Endodermal cell (in vitro differentiated cells): ENCODE measurements around the gene AP4B1. TPM values are rescaled to one million over a fixed set of nuclear protein-coding genes. Genes with fewer than 3 reads are reported as not detected.

Experiments used
- DNase-seq: peaks from one replicate; pipeline ENCODE4 v3.0.0-alpha.2; 2017
- H3K27ac ChIP-seq: 2 replicates; pipeline ENCODE4 v1.5.1; 2013; ENCODE audit warnings: mild to moderate bottlenecking, low read depth, low read length, moderate library complexity
- H3K27me3 ChIP-seq: 2 replicates; pipeline ENCODE4 v1.6.1; 2013; ENCODE audit warnings: mild to moderate bottlenecking, low read length, moderate library complexity; ENCODE audit not compliant: insufficient read depth, control insufficient read depth, poor library complexity, severe bottlenecking
- H3K36me3 ChIP-seq: 2 replicates; pipeline ENCODE4 v1.7.0; 2013; ENCODE audit warnings: mild to moderate bottlenecking, low read length, moderate library complexity; ENCODE audit not compliant: control insufficient read depth, insufficient read depth
- H3K4me1 ChIP-seq: one replicate; pipeline ENCODE4 v1.7.0; 2013; ENCODE audit warnings: low read length; ENCODE audit not compliant: control insufficient read depth, insufficient read depth
- H3K4me3 ChIP-seq: 2 replicates; pipeline ENCODE4 v1.5.1; 2013; ENCODE audit warnings: mild to moderate bottlenecking, low read length, moderate library complexity
- H3K9ac ChIP-seq: 2 replicates; pipeline ENCODE4 v1.6.1; 2013; ENCODE audit warnings: mild to moderate bottlenecking, low read length, moderate library complexity; ENCODE audit not compliant: poor library complexity, severe bottlenecking; ENCODE audit errors: extremely low read depth
- H3K9me3 ChIP-seq: 2 replicates; pipeline ENCODE4 v1.6.1; 2013; ENCODE audit warnings: mild to moderate bottlenecking, low read length, moderate library complexity; ENCODE audit not compliant: control insufficient read depth
- H3K27ac Mint-ChIP-seq: 2 replicates; pipeline ENCODE4 v1.8.0; 2020; ENCODE audit warnings: mixed read lengths
- H3K27me3 Mint-ChIP-seq: 2 replicates; pipeline ENCODE4 v1.8.0; 2021; ENCODE audit warnings: mild to moderate bottlenecking, mixed read lengths; ENCODE audit not compliant: insufficient read depth
- H3K36me3 Mint-ChIP-seq: 2 replicates; pipeline ENCODE4 v1.8.0; 2020; ENCODE audit warnings: low read depth, mixed read lengths
- H3K4me1 Mint-ChIP-seq: 2 replicates; pipeline ENCODE4 v1.8.0; 2020; ENCODE audit warnings: mixed read lengths
- H3K4me3 Mint-ChIP-seq: 2 replicates; pipeline ENCODE4 v1.8.0; 2020; ENCODE audit warnings: mild to moderate bottlenecking, moderate library complexity, mixed read lengths
- H3K9me3 Mint-ChIP-seq: 2 replicates; pipeline ENCODE4 v1.8.0; 2020; ENCODE audit warnings: mild to moderate bottlenecking, mixed read lengths
- WGBS, 2 experiments: methylation state at CpG; one replicate each; pipeline versions ENCODE4 v1.1.5 to v1.1.7; 2013; ENCODE audit warnings: missing lambda C conversion rate in 2 of 2, mixed read lengths in 1 of 2; ENCODE audit not compliant: insufficient coverage in 1 of 2, insufficient read length in 1 of 2; 5-methylcytosine and 5-hydroxymethylcytosine counted together
- total RNA-seq, 2 donors: library from RNA; stranded (reverse); fragmentation: NEBNext Ultra II Directional in 1 of 2; extraction: Animal tissue kit (Norgen Biotek cat#: 25700) in 1 of 2; gene quantifications; 2 replicates in 1 of 2; 3 replicates in 1 of 2; pipeline ENCODE4 v1.2.1, GENCODE V29; 2021
- TF ChIP-seq, protein P1 (sequence below): fragments of 200-600 bp; sonication (generic); conservative IDR thresholded peaks from 2 replicates; pipeline ENCODE4 v1.5.0; 2021; ENCODE audit warnings: antibody characterized with exemption, mild to moderate bottlenecking

The AP4B1 gene
- total RNA-seq, 2 donors from 2014 or later, result 9.6 to 14.7 TPM

DNA sequence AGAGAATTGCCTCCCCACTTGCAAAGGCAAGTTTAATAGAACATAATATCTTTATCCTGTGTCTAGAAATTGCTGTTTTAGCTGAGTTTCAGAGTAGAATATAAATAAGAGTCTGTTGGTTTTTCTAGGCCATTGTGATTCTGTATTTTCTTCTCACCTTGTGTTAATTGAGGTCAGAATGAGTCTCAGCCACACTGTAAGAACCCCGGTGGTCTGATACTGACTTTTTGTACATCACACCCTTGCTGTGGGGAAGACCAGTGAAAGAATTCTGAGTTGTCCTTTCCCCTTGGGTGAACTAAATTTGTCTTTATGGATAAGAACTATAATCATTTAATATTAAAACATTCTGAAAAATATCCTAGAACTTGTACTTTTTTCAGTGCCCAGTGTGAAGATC is 31.4 kb upstream of the AP4B1 start:
- peaks cover 7% of the 10 kb centered on the region for H3K4me1 ChIP-seq
- H3K9ac ChIP-seq, result no peak overlapping the region
- peaks cover 3% of the 10 kb centered on the region for H3K9me3 ChIP-seq
- Mint-ChIP-seq H3K36me3 (peaks cover 9% of the 10 kb centered on the region), H3K9me3 (peaks cover 2% of the 10 kb centered on the region), H3K27ac (no peak overlapping the region), H3K27me3 (no peaks in the 10 kb centered on the region), H3K4me1 (peaks cover 60% of the 10 kb centered on the region), H3K4me3 (no peak overlapping the region)
- no peak overlapping the region for H3K27ac ChIP-seq
- H3K4me3 ChIP-seq, result no peak overlapping the region
- WGBS, 2 experiments, result 90% methylated on average over 1 of the region's 1 CpG; no CpG with 5 or more reads in 1 of the 2 experiments
- no peak for DNase-seq
- peaks cover 7% of the 10 kb centered on the region for H3K36me3 ChIP-seq
- TF ChIP-seq, protein P1, sequence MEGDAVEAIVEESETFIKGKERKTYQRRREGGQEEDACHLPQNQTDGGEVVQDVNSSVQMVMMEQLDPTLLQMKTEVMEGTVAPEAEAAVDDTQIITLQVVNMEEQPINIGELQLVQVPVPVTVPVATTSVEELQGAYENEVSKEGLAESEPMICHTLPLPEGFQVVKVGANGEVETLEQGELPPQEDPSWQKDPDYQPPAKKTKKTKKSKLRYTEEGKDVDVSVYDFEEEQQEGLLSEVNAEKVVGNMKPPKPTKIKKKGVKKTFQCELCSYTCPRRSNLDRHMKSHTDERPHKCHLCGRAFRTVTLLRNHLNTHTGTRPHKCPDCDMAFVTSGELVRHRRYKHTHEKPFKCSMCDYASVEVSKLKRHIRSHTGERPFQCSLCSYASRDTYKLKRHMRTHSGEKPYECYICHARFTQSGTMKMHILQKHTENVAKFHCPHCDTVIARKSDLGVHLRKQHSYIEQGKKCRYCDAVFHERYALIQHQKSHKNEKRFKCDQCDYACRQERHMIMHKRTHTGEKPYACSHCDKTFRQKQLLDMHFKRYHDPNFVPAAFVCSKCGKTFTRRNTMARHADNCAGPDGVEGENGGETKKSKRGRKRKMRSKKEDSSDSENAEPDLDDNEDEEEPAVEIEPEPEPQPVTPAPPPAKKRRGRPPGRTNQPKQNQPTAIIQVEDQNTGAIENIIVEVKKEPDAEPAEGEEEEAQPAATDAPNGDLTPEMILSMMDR, result no peak
- no peaks in the 10 kb centered on the region for H3K27me3 ChIP-seq

DNA sequence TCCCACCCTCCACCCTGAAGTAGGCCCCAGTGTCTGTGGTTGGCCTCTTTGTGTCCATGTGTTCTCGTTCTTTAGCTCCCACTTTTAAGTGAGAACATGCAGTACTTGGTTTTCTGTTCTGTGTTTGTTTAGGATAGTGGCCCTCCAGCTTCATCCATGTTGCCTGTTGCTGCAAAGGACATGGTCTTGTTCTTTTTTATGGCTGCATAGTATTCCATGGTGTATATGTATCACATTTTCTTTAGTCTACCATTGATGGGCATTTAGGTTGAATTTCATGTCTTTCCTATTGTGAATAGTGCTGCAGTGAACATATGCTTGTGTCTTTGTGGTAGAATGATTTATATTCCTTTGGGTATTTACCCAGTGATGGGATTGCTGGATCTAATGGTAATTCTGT is 30.6 kb upstream of the AP4B1 start:
- WGBS, 2 experiments, result 80 to 100% methylated on average over 1 of the region's 1 CpG
- Mint-ChIP-seq H3K27ac (no peak overlapping the region), H3K4me1 (peaks cover 58% of the 10 kb centered on the region), H3K9me3 (peaks cover 2% of the 10 kb centered on the region), H3K27me3 (no peaks in the 10 kb centered on the region), H3K4me3 (no peak overlapping the region), H3K36me3 (peaks cover 4% of the 10 kb centered on the region)
- Histone ChIP-seq H3K4me3 (no peak overlapping the region), H3K27me3 (no peaks in the 10 kb centered on the region), H3K4me1 (peaks cover 3% of the 10 kb centered on the region), H3K9ac (no peak overlapping the region), H3K36me3 (no peaks in the 10 kb centered on the region), H3K27ac (no peak overlapping the region), H3K9me3 (peaks cover 3% of the 10 kb centered on the region)
- DNase-seq, result no peak
- TF ChIP-seq, protein P1, result no peak

DNA sequence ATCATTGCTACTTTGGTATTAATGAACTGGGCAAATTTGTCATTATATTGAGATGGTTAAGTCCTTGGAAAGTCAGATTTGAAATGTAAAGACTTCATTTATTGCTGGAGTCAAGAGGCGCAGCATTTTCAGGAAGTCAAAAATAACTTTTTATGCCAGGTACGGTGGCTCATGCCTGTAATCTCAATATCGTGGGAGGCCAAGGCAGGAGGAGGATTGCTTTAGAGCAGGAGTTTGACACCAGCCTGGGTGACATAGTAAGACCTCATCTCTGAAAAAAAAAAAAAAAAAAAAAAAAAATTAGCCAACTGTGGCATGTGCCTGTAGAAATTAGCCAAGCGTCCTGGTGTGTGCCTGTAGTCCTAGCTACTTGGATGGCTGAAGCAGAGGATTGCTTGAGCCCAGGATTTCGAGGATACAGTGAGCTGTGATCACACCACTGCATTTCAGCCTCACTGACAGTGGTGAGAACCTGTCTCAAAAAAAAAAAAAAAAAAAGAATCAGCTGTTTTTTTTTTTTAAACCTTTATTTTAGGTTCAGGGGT is 30.0 kb upstream of the AP4B1 start:
- H3K27me3 ChIP-seq, result no peaks in the 10 kb centered on the region
- H3K9me3 ChIP-seq, result peaks cover 3% of the 10 kb centered on the region
- H3K27ac ChIP-seq, result no peak overlapping the region
- Mint-ChIP-seq H3K27me3 (no peaks in the 10 kb centered on the region), H3K36me3 (peaks cover 4% of the 10 kb centered on the region), H3K4me3 (no peak overlapping the region), H3K27ac (no peak overlapping the region), H3K4me1 (peaks cover 54% of the 10 kb centered on the region), H3K9me3 (peaks cover 2% of the 10 kb centered on the region)
- no peaks in the 10 kb centered on the region for H3K36me3 ChIP-seq
- TF ChIP-seq, protein P1, result no peak
- peaks cover 3% of the 10 kb centered on the region for H3K4me1 ChIP-seq
- no peak overlapping the region for H3K4me3 ChIP-seq
- WGBS, 2 experiments, result 95 to 100% methylated on average over 3 to 5 of the region's 5 CpGs
- DNase-seq, result no peak
- no peak overlapping the region for H3K9ac ChIP-seq
